GM12878 (cell line): ENCODE results near the gene SNRPD2. TPM values are rescaled to one million over a fixed set of nuclear protein-coding genes. Genes with fewer than 3 reads are reported as not detected.
A peak's percentile ranks its signal among the peaks of the same experiment; 100 is the strongest.

Experiments used
- BACH1 ChIP-seq: fragments of 450-650 bp; IDR thresholded peaks from 2 replicates; pipeline ENCODE4 v1.6.1; 2017; ENCODE audit warnings: mild to moderate bottlenecking, borderline replicate concordance
- BHLHE40 ChIP-seq, 2 experiments: fragments of 450-650 bp in 1 of 2; IDR thresholded peaks; 2 replicates each; pipeline ENCODE4 v1.6.1; 2011 to 2017; ENCODE audit warnings: low read depth in 2 of 2, borderline replicate concordance in 1 of 2, improper control_type of control experiment in 1 of 2, low read length in 1 of 2, mild to moderate bottlenecking in 1 of 2
- CHD2 ChIP-seq: IDR thresholded peaks from 2 replicates; pipeline ENCODE4 v1.6.1; 2011; ENCODE audit warnings: low read depth, low read length, improper control_type of control experiment, borderline replicate concordance
- FOXM1 ChIP-seq: IDR thresholded peaks from 2 replicates; pipeline ENCODE4 v1.6.1; 2012; ENCODE audit warnings: low read depth, mild to moderate bottlenecking, inconsistent platforms, low read length, moderate library complexity
- GATAD2B ChIP-seq: fragments of 450-650 bp; conservative IDR thresholded peaks from 2 replicates; pipeline ENCODE4 v1.6.1; 2017; ENCODE audit warnings: low read depth, mild to moderate bottlenecking, moderate library complexity
- IKZF1 ChIP-seq: fragments of 450-650 bp; conservative IDR thresholded peaks from 2 replicates; pipeline ENCODE4 v1.6.1; 2017; ENCODE audit warnings: antibody characterized with exemption, mild to moderate bottlenecking
- JUND ChIP-seq: IDR thresholded peaks from 2 replicates; pipeline ENCODE4 v1.6.1; 2012; ENCODE audit warnings: low read depth, mild to moderate bottlenecking, low read length, improper control_type of control experiment, moderate library complexity
- MEF2B ChIP-seq: fragments of 450-650 bp; IDR thresholded peaks from 2 replicates; pipeline ENCODE4 v1.6.1; 2018; ENCODE audit warnings: mild to moderate bottlenecking, moderate library complexity; ENCODE audit not compliant: partially characterized antibody, poor library complexity, severe bottlenecking
- NBN ChIP-seq: fragments of 450-650 bp; IDR thresholded peaks from 2 replicates; pipeline ENCODE4 v1.6.1; 2016
- NR2C2 ChIP-seq: IDR thresholded peaks from 2 replicates; pipeline ENCODE4 v1.6.1; 2011; ENCODE audit warnings: borderline replicate concordance, low read depth; ENCODE audit not compliant: control insufficient read depth, insufficient read length
- PAX5 ChIP-seq: IDR thresholded peaks from 2 replicates; pipeline ENCODE4 v1.6.1; 2011; ENCODE audit warnings: low read depth, low read length, borderline replicate concordance
- POLR2A ChIP-seq: IDR thresholded peaks from 2 replicates; pipeline ENCODE4 v1.6.1; 2011; ENCODE audit warnings: low read depth, mild to moderate bottlenecking, low read length
- POU2F2 ChIP-seq: IDR thresholded peaks from 3 replicates; pipeline ENCODE4 v1.6.1; 2011; ENCODE audit warnings: low read depth, mild to moderate bottlenecking, low read length, borderline replicate concordance
- SMARCA5 ChIP-seq: fragments of 450-650 bp; IDR thresholded peaks from 2 replicates; pipeline ENCODE4 v1.6.1; 2017; ENCODE audit warnings: mild to moderate bottlenecking
- TBL1XR1 ChIP-seq: IDR thresholded peaks from 2 replicates; pipeline ENCODE4 v1.6.1; 2012; ENCODE audit warnings: low read depth, low read length, improper control_type of control experiment
- WRNIP1 ChIP-seq: IDR thresholded peaks from 2 replicates; pipeline ENCODE4 v1.6.1; 2011; ENCODE audit warnings: low read depth, low read length, improper control_type of control experiment, borderline replicate concordance
- polyA plus RNA-seq, 11 experiments: library from polyadenylated mRNA; depleted of rRNA in 4 of 11; unstranded in 6 of 11; stranded (reverse) in 5 of 11; fragments of >200 nt; fragmentation: Nextera tagmentation in 4 of 11; fragmentation: Illumina TruSeq in 1 of 11; extraction: Ambion mirVana in 4 of 11; extraction: Trizol in 1 of 11; gene quantifications; 1 replicate in 1 of 11; 2 replicates in 10 of 11; pipeline versions ENCODE4 v1.2.1 to v1.2.3, GENCODE V29; 2011 to 2016; ENCODE audit warnings: inconsistent platforms in 2 of 11, missing spikeins in 2 of 11, low read depth in 1 of 11
- total RNA-seq, 4 experiments: library from RNA; depleted of rRNA in 3 of 4; stranded (reverse); fragments of >200 nt in 3 of 4; fragmentation: Illumina TruSeq in 1 of 4; extraction: Trizol in 1 of 4; gene quantifications; 2 replicates each; pipeline versions ENCODE4 v1.2.1 to v1.2.3, GENCODE V29; 2013 to 2021
- TF ChIP-seq, protein P1 (sequence below): fragments of 450-650 bp; conservative IDR thresholded peaks from 2 replicates; pipeline ENCODE4 v1.6.1; 2017; ENCODE audit warnings: mild to moderate bottlenecking, moderate library complexity
- TF ChIP-seq, protein P2 (sequence below), 3 experiments: IDR thresholded peaks in 2 of 3; conservative IDR thresholded peaks in 1 of 3; 2 replicates each; pipeline ENCODE4 v1.5.1; 2011; ENCODE audit warnings: low read depth in 3 of 3, low read length in 3 of 3, mild to moderate bottlenecking in 3 of 3, control low read depth in 2 of 3, moderate library complexity in 2 of 3, inconsistent platforms in 1 of 3, mixed read lengths in 1 of 3; ENCODE audit not compliant: control insufficient read depth in 2 of 3, insufficient read depth in 1 of 3; ENCODE audit errors: extremely low read depth in 1 of 3
- TF ChIP-seq, protein P3 (sequence below): IDR thresholded peaks from 2 replicates; pipeline ENCODE4 v1.6.1; 2011; ENCODE audit warnings: low read depth, low read length, improper control_type of control experiment, borderline replicate concordance
- TF ChIP-seq, protein P4 (sequence below): fragments of 450-650 bp; formaldehyde crosslinking; IDR thresholded peaks from 2 replicates; pipeline ENCODE4 v1.4.0; 2022; ENCODE audit warnings: mild to moderate bottlenecking, moderate library complexity

SNRPD2 gene
- total and polyA plus RNA-seq, 10 of the 15 experiments (the other 5 are each of a cell fraction or from before 2014, with no cell fraction given), result 526 to 3,621 (median 951) TPM

DNA sequence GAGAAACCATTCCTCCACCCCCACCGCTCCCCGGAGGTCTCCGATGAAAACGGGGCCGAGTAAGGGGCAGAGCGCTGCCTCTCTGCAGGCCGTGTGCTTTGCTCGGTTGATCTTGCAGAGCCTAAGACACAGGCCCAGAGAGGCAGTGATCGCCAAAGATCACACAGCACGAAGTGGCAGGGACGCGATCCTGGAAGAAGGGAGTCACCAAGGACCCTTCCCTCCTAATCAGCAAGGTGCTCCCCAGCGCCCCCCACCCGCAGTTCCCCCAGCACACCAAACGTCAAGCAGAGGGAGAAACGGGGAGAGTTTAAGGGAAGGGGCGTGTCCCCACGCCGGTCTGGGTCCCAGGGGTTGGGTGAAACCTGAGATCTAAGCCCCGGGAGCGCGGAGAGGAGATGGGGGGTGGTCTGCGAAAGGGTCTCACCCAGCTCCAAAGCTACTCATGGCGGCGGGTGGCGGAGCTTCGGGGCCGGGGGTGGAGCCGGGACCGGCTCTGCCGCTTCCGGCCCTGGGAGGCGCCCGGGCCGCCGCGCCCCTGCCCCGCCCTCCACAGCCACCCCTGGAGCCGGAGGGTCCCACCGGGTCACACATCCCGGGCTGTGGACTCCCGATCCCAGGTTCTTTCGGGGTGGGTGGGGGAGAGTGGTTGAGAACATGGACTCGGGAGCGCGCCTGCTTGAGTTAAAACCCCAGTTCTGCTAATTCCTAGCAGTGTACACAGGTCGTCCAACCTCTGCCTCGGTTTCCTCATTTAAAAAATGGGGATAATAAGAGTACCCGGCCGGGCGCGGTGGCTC lies 52.6 kb downstream of the SNRPD2 start, which contains the start of gene EML2 (continued):
- TF ChIP-seq JUND (no peak), FOXM1 (no peak), TBL1XR1 (no peak), CHD2 (no peak), NBN (peak; percentile 48; the same call in 1 of the 2 replicates), BACH1 (peak; percentile 17; the same call in 1 of the 2 replicates), POLR2A (peak; percentile 65), IKZF1 (peak; percentile 41; the same call in 1 of the 2 replicates), SMARCA5 (peak; percentile 73; the same call in 1 of the 2 replicates), MEF2B (peak; percentile 66), BHLHE40 (IDR thresholded peaks at IDR 0.05; ENCODE audit: borderline replicate concordance in 1 of 2, low read depth in 2 of 2, low read length in 1 of 2) (peak in 1 of 2 experiments; percentile 40; a peak in 1 of 4 replicates), POU2F2 (no peak), GATAD2B (peak; percentile 79), NR2C2 (no peak), WRNIP1 (no peak), PAX5 (no peak)
- TF ChIP-seq, protein P1, sequence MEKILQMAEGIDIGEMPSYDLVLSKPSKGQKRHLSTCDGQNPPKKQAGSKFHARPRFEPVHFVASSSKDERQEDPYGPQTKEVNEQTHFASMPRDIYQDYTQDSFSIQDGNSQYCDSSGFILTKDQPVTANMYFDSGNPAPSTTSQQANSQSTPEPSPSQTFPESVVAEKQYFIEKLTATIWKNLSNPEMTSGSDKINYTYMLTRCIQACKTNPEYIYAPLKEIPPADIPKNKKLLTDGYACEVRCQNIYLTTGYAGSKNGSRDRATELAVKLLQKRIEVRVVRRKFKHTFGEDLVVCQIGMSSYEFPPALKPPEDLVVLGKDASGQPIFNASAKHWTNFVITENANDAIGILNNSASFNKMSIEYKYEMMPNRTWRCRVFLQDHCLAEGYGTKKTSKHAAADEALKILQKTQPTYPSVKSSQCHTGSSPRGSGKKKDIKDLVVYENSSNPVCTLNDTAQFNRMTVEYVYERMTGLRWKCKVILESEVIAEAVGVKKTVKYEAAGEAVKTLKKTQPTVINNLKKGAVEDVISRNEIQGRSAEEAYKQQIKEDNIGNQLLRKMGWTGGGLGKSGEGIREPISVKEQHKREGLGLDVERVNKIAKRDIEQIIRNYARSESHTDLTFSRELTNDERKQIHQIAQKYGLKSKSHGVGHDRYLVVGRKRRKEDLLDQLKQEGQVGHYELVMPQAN, result peak; percentile 60; the same call in 1 of the 2 replicates
- TF ChIP-seq, protein P2, sequence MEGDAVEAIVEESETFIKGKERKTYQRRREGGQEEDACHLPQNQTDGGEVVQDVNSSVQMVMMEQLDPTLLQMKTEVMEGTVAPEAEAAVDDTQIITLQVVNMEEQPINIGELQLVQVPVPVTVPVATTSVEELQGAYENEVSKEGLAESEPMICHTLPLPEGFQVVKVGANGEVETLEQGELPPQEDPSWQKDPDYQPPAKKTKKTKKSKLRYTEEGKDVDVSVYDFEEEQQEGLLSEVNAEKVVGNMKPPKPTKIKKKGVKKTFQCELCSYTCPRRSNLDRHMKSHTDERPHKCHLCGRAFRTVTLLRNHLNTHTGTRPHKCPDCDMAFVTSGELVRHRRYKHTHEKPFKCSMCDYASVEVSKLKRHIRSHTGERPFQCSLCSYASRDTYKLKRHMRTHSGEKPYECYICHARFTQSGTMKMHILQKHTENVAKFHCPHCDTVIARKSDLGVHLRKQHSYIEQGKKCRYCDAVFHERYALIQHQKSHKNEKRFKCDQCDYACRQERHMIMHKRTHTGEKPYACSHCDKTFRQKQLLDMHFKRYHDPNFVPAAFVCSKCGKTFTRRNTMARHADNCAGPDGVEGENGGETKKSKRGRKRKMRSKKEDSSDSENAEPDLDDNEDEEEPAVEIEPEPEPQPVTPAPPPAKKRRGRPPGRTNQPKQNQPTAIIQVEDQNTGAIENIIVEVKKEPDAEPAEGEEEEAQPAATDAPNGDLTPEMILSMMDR (IDR thresholded peaks at IDR 0.05 in 2 of 3, conservative IDR thresholded peaks at IDR 0.05 in 1 of 3; ENCODE audit: control insufficient read depth in 2 of 3, extremely low read depth in 1 of 3, insufficient read depth in 1 of 3, low read depth in 3 of 3, low read length in 3 of 3), result peak; percentile 34 to 65 (median 46); a peak in 5 of 6 replicates
- TF ChIP-seq, protein P3, sequence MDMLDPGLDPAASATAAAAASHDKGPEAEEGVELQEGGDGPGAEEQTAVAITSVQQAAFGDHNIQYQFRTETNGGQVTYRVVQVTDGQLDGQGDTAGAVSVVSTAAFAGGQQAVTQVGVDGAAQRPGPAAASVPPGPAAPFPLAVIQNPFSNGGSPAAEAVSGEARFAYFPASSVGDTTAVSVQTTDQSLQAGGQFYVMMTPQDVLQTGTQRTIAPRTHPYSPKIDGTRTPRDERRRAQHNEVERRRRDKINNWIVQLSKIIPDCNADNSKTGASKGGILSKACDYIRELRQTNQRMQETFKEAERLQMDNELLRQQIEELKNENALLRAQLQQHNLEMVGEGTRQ, result no peak
- TF ChIP-seq, protein P4, sequence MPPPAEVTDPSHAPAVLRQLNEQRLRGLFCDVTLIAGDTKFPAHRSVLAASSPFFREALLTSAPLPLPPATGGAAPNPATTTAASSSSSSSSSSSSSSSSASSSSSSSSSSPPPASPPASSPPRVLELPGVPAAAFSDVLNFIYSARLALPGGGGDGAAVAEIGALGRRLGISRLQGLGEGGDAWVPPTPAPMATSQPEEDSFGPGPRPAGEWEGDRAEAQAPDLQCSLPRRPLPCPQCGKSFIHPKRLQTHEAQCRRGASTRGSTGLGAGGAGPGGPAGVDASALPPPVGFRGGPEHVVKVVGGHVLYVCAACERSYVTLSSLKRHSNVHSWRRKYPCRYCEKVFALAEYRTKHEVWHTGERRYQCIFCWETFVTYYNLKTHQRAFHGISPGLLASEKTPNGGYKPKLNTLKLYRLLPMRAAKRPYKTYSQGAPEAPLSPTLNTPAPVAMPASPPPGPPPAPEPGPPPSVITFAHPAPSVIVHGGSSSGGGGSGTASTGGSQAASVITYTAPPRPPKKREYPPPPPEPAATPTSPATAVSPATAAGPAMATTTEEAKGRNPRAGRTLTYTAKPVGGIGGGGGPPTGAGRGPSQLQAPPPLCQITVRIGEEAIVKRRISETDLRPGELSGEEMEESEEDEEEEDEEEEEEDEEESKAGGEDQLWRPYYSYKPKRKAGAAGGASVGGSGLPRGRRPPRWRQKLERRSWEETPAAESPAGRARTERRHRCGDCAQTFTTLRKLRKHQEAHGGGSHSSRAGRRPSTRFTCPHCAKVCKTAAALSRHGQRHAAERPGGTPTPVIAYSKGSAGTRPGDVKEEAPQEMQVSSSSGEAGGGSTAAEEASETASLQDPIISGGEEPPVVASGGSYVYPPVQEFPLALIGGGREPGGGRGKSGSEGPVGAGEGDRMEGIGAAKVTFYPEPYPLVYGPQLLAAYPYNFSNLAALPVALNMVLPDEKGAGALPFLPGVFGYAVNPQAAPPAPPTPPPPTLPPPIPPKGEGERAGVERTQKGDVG (CRISPR knock-in tag), result no peak
